Tibial artery (tissue), 4 donors: ENCODE measurements around the gene DNAAF8.
"Not testable (repeated sequence)": the region's sequence is repeated elsewhere in the genome, so short reads cannot be mapped to it uniquely, and the experiment has no call there.

Experiments
- DNase-seq, 2 donors: peaks; one replicate each; pipeline ENCODE4 v3.0.0-alpha.2; 2019
- H3K27ac ChIP-seq, 2 donors: fragments of 200-600 bp; sonication (generic) in 1 of 2; 1 replicate in 1 of 2; 2 replicates in 1 of 2; pipeline ENCODE4 v1.5.1; 2018 to 2019; ENCODE audit warnings: mild to moderate bottlenecking in 1 of 2
- H3K27me3 ChIP-seq, 2 donors: fragments of 200-600 bp; sonication (generic) in 1 of 2; one replicate each; pipeline versions ENCODE4 v1.5.1 to v1.6.0; 2016 to 2019
- H3K36me3 ChIP-seq, 3 donors: fragments of 200-600 bp; sonication (generic) in 2 of 3; one replicate each; pipeline ENCODE4 v1.5.1; 2016 to 2019; ENCODE audit warnings: mild to moderate bottlenecking in 2 of 3
- H3K4me1 ChIP-seq, 4 donors: fragments of 200-600 bp; sonication (generic) in 2 of 4; 1 replicate in 3 of 4; 2 replicates in 1 of 4; pipeline ENCODE4 v1.5.1; 2016 to 2019
- H3K4me3 ChIP-seq, 2 donors: fragments of 200-600 bp; sonication (generic) in 1 of 2; 1 replicate in 1 of 2; 2 replicates in 1 of 2; pipeline ENCODE4 v1.5.1; 2018 to 2019; ENCODE audit warnings: mild to moderate bottlenecking in 2 of 2
- H3K9me3 ChIP-seq, 3 donors: fragments of 200-600 bp; sonication (generic) in 1 of 3; one replicate each; pipeline ENCODE4 v1.5.1; 2016 to 2019
- CTCF ChIP-seq, 2 experiments: fragments of 200-600 bp in 1 of 2; fragments of 450-650 bp in 1 of 2; IDR thresholded peaks; one replicate each; pipeline ENCODE4 v1.5.1; 2017 to 2019; ENCODE audit warnings: antibody characterized with exemption in 2 of 2, mild to moderate bottlenecking in 1 of 2, moderate library complexity in 1 of 2
- intact Hi-C: fragments of 100-400 bp; cut with DNase I; formaldehyde crosslinking; loops from one replicate; pipeline ENCODE4 v1.15.0; 2023; ENCODE audit warnings: low total_unique reads

Gene DNAAF8

DNA sequence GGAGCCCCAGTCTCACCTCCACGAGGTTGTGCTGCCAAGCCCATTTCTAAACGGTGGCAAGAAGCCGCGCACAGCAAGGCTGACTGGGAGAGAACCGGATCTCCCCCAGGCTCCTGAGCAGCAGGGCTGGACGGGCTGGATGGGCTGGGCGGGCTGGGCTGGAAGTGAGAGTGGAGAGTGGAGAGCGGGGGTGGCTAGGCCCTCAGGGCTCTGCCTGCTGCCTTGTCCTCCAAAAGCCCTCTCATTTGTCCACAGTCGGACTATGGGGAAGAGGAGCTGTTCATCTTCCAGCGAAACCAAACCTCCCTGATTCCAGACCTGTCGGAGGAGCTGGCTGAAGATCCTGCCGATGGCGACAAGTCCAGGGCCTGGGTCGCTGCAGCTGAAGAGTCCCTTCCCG lies 3.2 kb downstream of the DNAAF8 start:
- Histone ChIP-seq H3K27me3 (peaks cover 0 to 5% of the 10 kb centered on the region in 2 donors), H3K4me1 (peaks cover 0 to 15% (median 11%) of the 10 kb centered on the region in 4 donors), H3K36me3 (no peaks in the 10 kb centered on the region), H3K4me3 (no peak overlapping the region), H3K9me3 (no peaks in the 10 kb centered on the region), H3K27ac (no peak overlapping the region)
- TF ChIP-seq CTCF (IDR thresholded peaks at IDR 0.05): no peak
- intact Hi-C loops: no loop called here
- no peak for DNase-seq

DNA sequence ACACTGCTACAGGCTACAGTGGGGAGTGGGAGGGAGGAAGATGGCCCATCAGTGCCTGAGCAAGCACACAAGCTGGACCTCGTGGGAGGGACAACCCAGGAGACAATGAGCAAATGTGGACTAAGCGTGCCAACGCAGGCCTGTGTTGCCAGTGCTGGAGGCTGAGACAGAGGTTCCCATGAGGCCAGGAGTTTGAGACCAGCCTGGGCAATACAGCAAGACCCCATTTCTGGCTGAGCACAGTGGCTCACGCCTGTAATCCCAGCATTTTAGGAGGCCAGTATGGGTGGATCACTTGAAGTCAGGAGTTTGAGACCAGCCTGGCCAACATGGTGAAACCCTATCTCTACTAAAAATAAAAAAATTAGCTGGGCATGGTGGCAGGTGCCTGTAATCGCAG lies 4.0 kb downstream of the DNAAF8 start:
- H3K36me3 ChIP-seq, H3K27ac ChIP-seq, H3K9me3 ChIP-seq, DNase-seq, intact Hi-C loops, H3K4me3 ChIP-seq: not testable (repeated sequence)
- H3K27me3 ChIP-seq: peaks cover 0 to 13% of the 10 kb centered on the region in 2 donors
- H3K4me1 ChIP-seq: peaks cover 0 to 15% (median 8%) of the 10 kb centered on the region in 4 donors

GRCh38 chr16:4743226-4743878 lies 9.0 kb downstream of the DNAAF8 start:
- no peak for DNase-seq
- Histone ChIP-seq H3K27ac (no peak overlapping the region), H3K36me3 (peaks cover 0 to 1% (median 0%) of the 10 kb centered on the region in 3 donors), H3K27me3 (peaks cover 0 to 15% of the 10 kb centered on the region in 2 donors), H3K4me1 (peaks cover 0 to 15% (median 10%) of the 10 kb centered on the region in 4 donors), H3K9me3 (no peaks in the 10 kb centered on the region), H3K4me3 (no peak overlapping the region)
- intact Hi-C loops: no loop called here
- TF ChIP-seq CTCF (IDR thresholded peaks at IDR 0.05): no peak

- intact Hi-C loops: loop anchor here (5.0 kb wide), 1 partner anchor 203 kb away; no protein-coding TSS in a partner anchor
- Histone ChIP-seq H3K9me3 (no peaks in the 10 kb centered on the region), H3K4me3 (no peak overlapping the region), H3K36me3 (peaks cover 0 to 15% (median under 1%) of the 10 kb centered on the region in 3 donors), H3K27ac (no peak overlapping the region), H3K4me1 (peaks cover 0 to 15% (median 10%) of the 10 kb centered on the region in 4 donors), H3K27me3 (peaks cover 0 to 15% of the 10 kb centered on the region in 2 donors)
- no peak for DNase-seq
- TF ChIP-seq CTCF (IDR thresholded peaks at IDR 0.05): no peak
Measured at GRCh38 chr16:4744555-4745273, 10.4 kb downstream of the DNAAF8 start.

GRCh38 chr16:4745274-4745569 lies 10.9 kb downstream of the DNAAF8 start:
- Histone ChIP-seq H3K27ac (no peak overlapping the region), H3K36me3 (peaks cover 0 to 20% (median 5%) of the 10 kb centered on the region in 3 donors), H3K4me3 (no peak overlapping the region), H3K27me3 (peaks cover 0 to 15% of the 10 kb centered on the region in 2 donors), H3K4me1 (peaks cover 0 to 15% (median 10%) of the 10 kb centered on the region in 4 donors), H3K9me3 (no peaks in the 10 kb centered on the region)
- no peak for DNase-seq
- intact Hi-C loops: loop anchor here (5.0 kb wide), 1 partner anchor 202 kb away; no protein-coding TSS in a partner anchor
- no peak for TF ChIP-seq CTCF (IDR thresholded peaks at IDR 0.05)

DNA sequence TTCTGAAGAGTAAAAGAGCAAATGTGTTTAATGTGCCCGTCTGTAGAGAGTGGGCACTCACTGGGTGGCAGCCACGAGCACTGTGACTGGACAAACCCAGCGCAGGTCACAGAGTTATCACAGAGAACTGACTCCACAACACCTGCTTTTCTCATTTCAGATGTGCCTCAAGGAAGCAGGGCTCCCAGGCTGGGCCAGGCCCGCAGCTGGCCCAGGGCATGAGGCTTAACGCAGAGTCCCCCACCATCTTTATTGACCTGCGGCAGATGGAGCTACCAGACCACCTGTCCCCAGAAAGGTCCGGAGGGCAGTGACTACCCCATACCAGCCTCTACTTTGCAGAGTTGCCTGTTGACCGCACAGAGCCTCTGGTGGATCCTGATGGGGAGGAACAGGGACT lies 11.9 kb downstream of the DNAAF8 start:
- Histone ChIP-seq H3K9me3 (no peaks in the 10 kb centered on the region), H3K27me3 (peaks cover 0 to 11% of the 10 kb centered on the region in 2 donors), H3K36me3 (peaks cover 6 to 30% (median 15%) of the 10 kb centered on the region in 3 donors), H3K27ac (no peak overlapping the region), H3K4me1 (peaks cover 0 to 15% (median 10%) of the 10 kb centered on the region in 4 donors), H3K4me3 (no peak overlapping the region)
- intact Hi-C loops: loop anchor here (5.0 kb wide), 1 partner anchor 201 kb away; no protein-coding TSS in a partner anchor
- no peak for TF ChIP-seq CTCF (IDR thresholded peaks at IDR 0.05)
- no peak for DNase-seq
